Thyroid gland (tissue), 4 donors: ENCODE measurements around the gene KCTD4. TPM values are rescaled to one million over a fixed set of nuclear protein-coding genes. Genes with fewer than 3 reads are reported as not detected.

Source experiments
- DNase-seq, 2 donors: peaks; one replicate each; pipeline ENCODE4 v3.0.0-alpha.2; 2019
- H3K27ac ChIP-seq, 3 donors: fragments of 200-600 bp; sonication (generic); 1 replicate in 2 of 3; 2 replicates in 1 of 3; pipeline ENCODE4 v1.5.1; 2016 to 2019; ENCODE audit warnings: mild to moderate bottlenecking in 1 of 3, moderate library complexity in 1 of 3
- H3K27me3 ChIP-seq: fragments of 200-600 bp; sonication (generic); one replicate; pipeline ENCODE4 v1.5.1; 2019
- H3K36me3 ChIP-seq, 2 donors: fragments of 200-600 bp; sonication (generic); one replicate each; pipeline ENCODE4 v1.5.1; 2016 to 2019
- H3K4me1 ChIP-seq, 2 donors: fragments of 200-600 bp; sonication (generic); one replicate each; pipeline ENCODE4 v1.5.1; 2017 to 2019
- H3K4me3 ChIP-seq, 3 donors: fragments of 200-600 bp; sonication (generic); replicated peaks in 1 of 3; 1 replicate in 2 of 3; 2 replicates in 1 of 3; pipeline ENCODE4 v1.5.1; 2016; ENCODE audit warnings: mild to moderate bottlenecking in 1 of 3
- H3K9me3 ChIP-seq: fragments of 200-600 bp; sonication (generic); one replicate; pipeline ENCODE4 v1.5.1; 2017
- CTCF ChIP-seq, 6 experiments: fragments of 200-600 bp in 3 of 6; fragments of 450-650 bp in 3 of 6; sonication (generic) in 3 of 6; IDR thresholded peaks; one replicate each; pipeline ENCODE4 v1.5.1; 2016 to 2019; ENCODE audit warnings: antibody characterized with exemption in 6 of 6, mild to moderate bottlenecking in 2 of 6, inconsistent platforms in 1 of 6, moderate library complexity in 1 of 6
- POLR2A ChIP-seq, 2 donors: fragments of 450-650 bp; IDR thresholded peaks; one replicate each; pipeline ENCODE4 v1.6.1; 2017; ENCODE audit warnings: antibody characterized with exemption in 2 of 2, mild to moderate bottlenecking in 2 of 2, moderate library complexity in 1 of 2
- WGBS, 2 donors: methylation state at CpG; one replicate each; pipeline ENCODE4 v1.1.5; 2017; 5-methylcytosine and 5-hydroxymethylcytosine counted together
- intact Hi-C: fragments of 100-400 bp; cut with DNase I; formaldehyde crosslinking; loops from one replicate; pipeline ENCODE4 v1.15.1; 2023
- total RNA-seq, 4 donors: library from RNA; depleted of rRNA; stranded (reverse); fragments of >200 nt; gene quantifications; one replicate each; pipeline ENCODE4 v1.2.3, GENCODE V29; 2016

The KCTD4 gene
- total RNA-seq, 4 donors from 2014 or later, result 0.11 TPM; not detected in 3

GRCh38 chr13:45168555-45168930 lies 32.3 kb downstream of the KCTD4 start:
- intact Hi-C loops, result no loop called here
- DNase-seq, result no peak
- 78 to 93% methylated on average over 2 of the region's 2 CpGs for WGBS, 2 donors
- Histone ChIP-seq H3K27me3 (no peaks in the 10 kb centered on the region), H3K4me3 (no peak overlapping the region), H3K27ac (peak overlapping the region in 1 of 3 donors; percentile 63), H3K36me3 (no peaks in the 10 kb centered on the region), H3K9me3 (no peaks in the 10 kb centered on the region), H3K4me1 (peaks cover 0 to 12% of the 10 kb centered on the region in 2 donors)
- no peak for TF ChIP-seq CTCF (IDR thresholded peaks at IDR 0.05)
- TF ChIP-seq POLR2A (IDR thresholded peaks at IDR 0.05), result no peak

GRCh38 chr13:45167611-45168554 lies 33.0 kb downstream of the KCTD4 start:
- Histone ChIP-seq H3K27ac (peak overlapping the region in 1 of 3 donors; percentile 63), H3K9me3 (no peaks in the 10 kb centered on the region), H3K27me3 (no peaks in the 10 kb centered on the region), H3K4me1 (peaks cover 0 to 12% of the 10 kb centered on the region in 2 donors), H3K4me3 (no peak overlapping the region), H3K36me3 (no peaks in the 10 kb centered on the region)
- intact Hi-C loops, result no loop called here
- peak; percentile 74 to 86 for DNase-seq
- WGBS, 2 donors, result 75 to 83% methylated on average over 12 of the region's 12 CpGs
- TF ChIP-seq POLR2A (IDR thresholded peaks at IDR 0.05), result no peak
- TF ChIP-seq CTCF (IDR thresholded peaks at IDR 0.05), result no peak

GRCh38 chr13:45166858-45167257 lies 34.0 kb downstream of the KCTD4 start:
- no peak overlapping the region for H3K27ac ChIP-seq
- no peaks in the 10 kb centered on the region for H3K27me3 ChIP-seq
- DNase-seq, result no peak
- H3K4me3 ChIP-seq, result no peak overlapping the region
- intact Hi-C loops, result no loop called here
- H3K36me3 ChIP-seq, result no peaks in the 10 kb centered on the region
- 92% methylated on average over 3 of the region's 3 CpGs for WGBS, 2 donors
- TF ChIP-seq POLR2A (IDR thresholded peaks at IDR 0.05) (no peak), CTCF (IDR thresholded peaks at IDR 0.05) (no peak)
- H3K4me1 ChIP-seq, result peaks cover 0 to 19% of the 10 kb centered on the region in 2 donors
- no peaks in the 10 kb centered on the region for H3K9me3 ChIP-seq

- TF ChIP-seq POLR2A (IDR thresholded peaks at IDR 0.05), result no peak
- no peak for TF ChIP-seq CTCF (IDR thresholded peaks at IDR 0.05)
- WGBS, 2 donors, result 76 to 97% methylated on average over 1 of the region's 1 CpG
- Histone ChIP-seq H3K27ac (no peak overlapping the region), H3K27me3 (no peaks in the 10 kb centered on the region), H3K4me1 (peaks cover 0 to 10% of the 10 kb centered on the region in 2 donors), H3K4me3 (no peak overlapping the region), H3K36me3 (peaks cover 0 to 3% of the 10 kb centered on the region in 2 donors), H3K9me3 (no peaks in the 10 kb centered on the region)
- DNase-seq, result no peak
- intact Hi-C loops, result no loop called here
Observed at GRCh38 chr13:45162821-45163220, 38.0 kb downstream of the KCTD4 start.

DNA sequence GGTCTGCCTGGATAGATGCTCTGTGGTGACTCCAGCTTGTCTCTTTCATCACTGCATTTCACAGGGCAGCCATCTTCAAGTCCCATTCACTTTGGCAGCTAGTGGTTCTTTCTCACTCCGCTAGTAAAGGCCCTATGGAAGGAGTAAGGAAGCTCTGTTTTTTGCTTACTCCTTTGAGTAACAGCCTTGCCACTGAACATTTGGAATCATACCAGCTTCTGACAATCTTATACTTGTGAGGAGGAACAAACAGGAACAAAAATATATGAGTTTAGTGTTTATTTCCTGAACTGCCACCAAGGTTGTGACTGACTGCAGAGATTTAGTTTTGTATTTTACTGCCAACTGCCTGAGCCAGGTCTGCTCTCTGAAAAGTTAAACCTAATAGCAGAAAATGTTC lies 38.7 kb downstream of the KCTD4 start:
- no peak for TF ChIP-seq POLR2A (IDR thresholded peaks at IDR 0.05)
- TF ChIP-seq CTCF (IDR thresholded peaks at IDR 0.05), result no peak
- no peak for DNase-seq
- Histone ChIP-seq H3K27ac (no peak overlapping the region), H3K9me3 (no peaks in the 10 kb centered on the region), H3K36me3 (peaks cover 0 to 3% of the 10 kb centered on the region in 2 donors), H3K4me1 (peaks cover 0 to 6% of the 10 kb centered on the region in 2 donors), H3K27me3 (no peaks in the 10 kb centered on the region), H3K4me3 (no peak overlapping the region)
- intact Hi-C loops, result no loop called here
- 92 to 93% methylated on average over 1 of the region's 1 CpG for WGBS, 2 donors
